Fibroblast of lung (primary cell): ENCODE measurements around the gene ZSCAN4. TPM values are rescaled to one million over a fixed set of nuclear protein-coding genes. Genes with fewer than 3 reads are reported as not detected.

Source experiments
- DNase-seq, 2 donors: peaks; one replicate each; pipeline versions ENCODE4 v3.0.0 to v3.0.0-alpha.2; 2010; ENCODE audit warnings: low read depth in 2 of 2
- H2AFZ ChIP-seq: 2 replicates; pipeline ENCODE4 v1.5.1; 2012; ENCODE audit warnings: low read length, control low read depth, inconsistent platforms
- H3K27ac ChIP-seq: 2 replicates; pipeline ENCODE4 v1.5.1; 2011; ENCODE audit warnings: low read length, control low read depth; ENCODE audit not compliant: insufficient read depth
- H3K27me3 ChIP-seq: 2 replicates; pipeline ENCODE4 v1.5.1; 2011; ENCODE audit warnings: mild to moderate bottlenecking, low read length; ENCODE audit not compliant: control insufficient read depth, insufficient read depth
- H3K36me3 ChIP-seq: 2 replicates; pipeline ENCODE4 v1.5.1; 2011; ENCODE audit warnings: low read length; ENCODE audit not compliant: control insufficient read depth, insufficient read depth
- H3K4me1 ChIP-seq: 2 replicates; pipeline ENCODE4 v1.5.1; 2011; ENCODE audit warnings: low read length; ENCODE audit not compliant: control insufficient read depth, insufficient read depth; ENCODE audit errors: extremely low read depth
- H3K4me2 ChIP-seq: 2 replicates; pipeline ENCODE4 v1.5.1; 2011; ENCODE audit warnings: low read length, control low read depth; ENCODE audit not compliant: insufficient read depth; ENCODE audit errors: extremely low read depth
- H3K4me3 ChIP-seq, 4 experiments: fragments of 200-600 bp in 1 of 4; sonication (generic) in 1 of 4; replicated peaks in 1 of 4; 2 replicates each; pipeline ENCODE4 v1.5.1; 2011 to 2016; ENCODE audit warnings: low read length in 4 of 4, low read depth in 3 of 4, mild to moderate bottlenecking in 3 of 4, control low read depth in 2 of 4, inconsistent platforms in 1 of 4, mixed read lengths in 1 of 4; ENCODE audit not compliant: insufficient read depth in 1 of 4; ENCODE audit errors: control extremely low read depth in 1 of 4
- H3K79me2 ChIP-seq: 2 replicates; pipeline ENCODE4 v1.5.1; 2012; ENCODE audit warnings: mild to moderate bottlenecking, low read length, inconsistent platforms; ENCODE audit not compliant: control insufficient read depth, insufficient read depth
- H3K9ac ChIP-seq: 2 replicates; pipeline ENCODE4 v1.5.1; 2011; ENCODE audit warnings: mild to moderate bottlenecking, low read length, control low read depth; ENCODE audit not compliant: insufficient read depth
- H3K9me3 ChIP-seq: 2 replicates; pipeline ENCODE4 v1.5.1; 2012; ENCODE audit warnings: low read depth, low read length; ENCODE audit not compliant: control insufficient read depth, insufficient read depth
- H4K20me1 ChIP-seq: 2 replicates; pipeline ENCODE4 v1.5.1; 2011; ENCODE audit warnings: low read length; ENCODE audit not compliant: control insufficient read depth, insufficient read depth; ENCODE audit errors: extremely low read depth
- EZH2 ChIP-seq: IDR thresholded peaks from 2 replicates; pipeline ENCODE4 v1.5.1; 2012; ENCODE audit warnings: low read length, control low read depth, mild to moderate bottlenecking; ENCODE audit errors: missing control alignments
- polyA plus RNA-seq, 2 donors: library from polyadenylated mRNA; depleted of rRNA in 1 of 2; stranded (reverse) in 1 of 2; unstranded in 1 of 2; fragments of >200 nt; gene quantifications; 2 replicates each; pipeline ENCODE4 v1.2.1, GENCODE V29; 2011 to 2012; ENCODE audit warnings: missing spikeins in 1 of 2
- total RNA-seq: library from RNA; depleted of rRNA; stranded (reverse); fragments of >200 nt; gene quantifications from 2 replicates; pipeline ENCODE4 v1.2.1, GENCODE V29; 2014
- TF ChIP-seq, protein P1 (sequence below), 2 donors: IDR thresholded peaks in 1 of 2; conservative IDR thresholded peaks in 1 of 2; 1 replicate in 1 of 2; 2 replicates in 1 of 2; pipeline ENCODE4 v1.5.1; 2011 to 2012; ENCODE audit warnings: low read length in 2 of 2, control low read depth in 1 of 2, inconsistent platforms in 1 of 2, low read depth in 1 of 2, mild to moderate bottlenecking in 1 of 2

ZSCAN4 gene
- total and polyA plus RNA-seq, 2 donors (not counting 1 experiment from before 2014, with no cell fraction given) = not detected

DNA sequence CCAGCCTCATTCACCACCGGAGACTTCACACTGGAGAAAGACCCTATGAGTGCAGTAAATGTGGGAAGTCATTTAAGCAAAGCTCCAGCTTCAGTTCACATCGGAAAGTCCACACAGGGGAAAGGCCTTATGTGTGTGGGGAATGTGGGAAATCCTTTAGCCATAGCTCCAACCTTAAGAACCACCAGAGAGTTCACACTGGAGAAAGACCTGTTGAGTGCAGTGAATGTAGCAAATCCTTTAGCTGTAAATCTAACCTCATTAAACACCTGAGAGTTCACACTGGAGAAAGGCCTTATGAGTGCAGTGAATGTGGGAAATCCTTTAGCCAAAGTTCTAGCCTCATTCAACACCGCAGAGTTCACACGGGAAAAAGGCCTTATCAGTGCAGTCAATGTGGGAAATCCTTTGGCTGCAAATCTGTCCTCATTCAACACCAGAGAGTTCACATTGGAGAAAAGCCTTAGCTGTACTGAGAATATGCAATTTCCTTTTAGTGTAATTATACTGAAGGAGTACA lies 27.0 kb upstream of the ZSCAN4 start:
- no peaks in the 10 kb centered on the region for H4K20me1 ChIP-seq
- peaks cover 15% of the 10 kb centered on the region for H3K36me3 ChIP-seq
- H3K79me2 ChIP-seq = no peaks in the 10 kb centered on the region
- H3K9me3 ChIP-seq = peaks cover 10% of the 10 kb centered on the region
- H2AFZ ChIP-seq = no peak overlapping the region
- H3K4me2 ChIP-seq = no peak overlapping the region
- peak in 1 of 2 donors; percentile 8 for DNase-seq
- H3K9ac ChIP-seq = no peak overlapping the region
- TF ChIP-seq, protein P1, sequence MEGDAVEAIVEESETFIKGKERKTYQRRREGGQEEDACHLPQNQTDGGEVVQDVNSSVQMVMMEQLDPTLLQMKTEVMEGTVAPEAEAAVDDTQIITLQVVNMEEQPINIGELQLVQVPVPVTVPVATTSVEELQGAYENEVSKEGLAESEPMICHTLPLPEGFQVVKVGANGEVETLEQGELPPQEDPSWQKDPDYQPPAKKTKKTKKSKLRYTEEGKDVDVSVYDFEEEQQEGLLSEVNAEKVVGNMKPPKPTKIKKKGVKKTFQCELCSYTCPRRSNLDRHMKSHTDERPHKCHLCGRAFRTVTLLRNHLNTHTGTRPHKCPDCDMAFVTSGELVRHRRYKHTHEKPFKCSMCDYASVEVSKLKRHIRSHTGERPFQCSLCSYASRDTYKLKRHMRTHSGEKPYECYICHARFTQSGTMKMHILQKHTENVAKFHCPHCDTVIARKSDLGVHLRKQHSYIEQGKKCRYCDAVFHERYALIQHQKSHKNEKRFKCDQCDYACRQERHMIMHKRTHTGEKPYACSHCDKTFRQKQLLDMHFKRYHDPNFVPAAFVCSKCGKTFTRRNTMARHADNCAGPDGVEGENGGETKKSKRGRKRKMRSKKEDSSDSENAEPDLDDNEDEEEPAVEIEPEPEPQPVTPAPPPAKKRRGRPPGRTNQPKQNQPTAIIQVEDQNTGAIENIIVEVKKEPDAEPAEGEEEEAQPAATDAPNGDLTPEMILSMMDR (conservative IDR thresholded peaks at IDR 0.05 in 1 of 2, IDR thresholded peaks at IDR 0.05 in 1 of 2; ENCODE audit: low read depth in 1 of 2, low read length in 2 of 2) = no peak
- no peak for TF ChIP-seq EZH2
- H3K27me3 ChIP-seq = no peaks in the 10 kb centered on the region
- H3K27ac ChIP-seq = no peak overlapping the region
- H3K4me3 ChIP-seq = no peak overlapping the region
- H3K4me1 ChIP-seq = no peaks in the 10 kb centered on the region

GRCh38 chr19:57642396-57643046 lies 26.2 kb upstream of the ZSCAN4 start:
- Histone ChIP-seq H4K20me1 (no peaks in the 10 kb centered on the region), H3K27ac (no peak overlapping the region), H3K9ac (no peak overlapping the region), H3K79me2 (no peaks in the 10 kb centered on the region), H3K9me3 (peaks cover 10% of the 10 kb centered on the region), H3K4me3 (no peak overlapping the region), H3K4me1 (no peaks in the 10 kb centered on the region), H3K4me2 (no peak overlapping the region), H2AFZ (no peak overlapping the region), H3K36me3 (peaks cover 15% of the 10 kb centered on the region), H3K27me3 (no peaks in the 10 kb centered on the region)
- no peak for DNase-seq
- TF ChIP-seq, protein P1 (conservative IDR thresholded peaks at IDR 0.05 in 1 of 2, IDR thresholded peaks at IDR 0.05 in 1 of 2; ENCODE audit: low read depth in 1 of 2, low read length in 2 of 2) = no peak
- TF ChIP-seq EZH2 = no peak

- no peaks in the 10 kb centered on the region for H3K27me3 ChIP-seq
- H3K9me3 ChIP-seq = peaks cover 10% of the 10 kb centered on the region
- no peak overlapping the region for H3K9ac ChIP-seq
- no peak overlapping the region for H3K4me3 ChIP-seq
- no peaks in the 10 kb centered on the region for H3K4me1 ChIP-seq
- H3K4me2 ChIP-seq = no peak overlapping the region
- H2AFZ ChIP-seq = no peak overlapping the region
- H3K36me3 ChIP-seq = peaks cover 15% of the 10 kb centered on the region
- H3K27ac ChIP-seq = no peak overlapping the region
- H4K20me1 ChIP-seq = no peaks in the 10 kb centered on the region
- H3K79me2 ChIP-seq = no peaks in the 10 kb centered on the region
- no peak for DNase-seq
- TF ChIP-seq, protein P1 (conservative IDR thresholded peaks at IDR 0.05 in 1 of 2, IDR thresholded peaks at IDR 0.05 in 1 of 2; ENCODE audit: low read depth in 1 of 2, low read length in 2 of 2) = no peak
- no peak for TF ChIP-seq EZH2
These were observed 25.0 kb upstream of the ZSCAN4 start for GRCh38 chr19:57643734-57644133.
